ENCODE measurements around the gene RNASEH2A. TPM values are rescaled to one million over a fixed set of nuclear protein-coding genes. Genes with fewer than 3 reads are reported as not detected.
"Not testable (repeated sequence)": the region's sequence is repeated elsewhere in the genome, so short reads cannot be mapped to it uniquely, and the experiment has no call there.

Gene RNASEH2A
- total RNA-seq, 2 experiments from 2014 or later: 49.2 to 64.0 TPM

DNA sequence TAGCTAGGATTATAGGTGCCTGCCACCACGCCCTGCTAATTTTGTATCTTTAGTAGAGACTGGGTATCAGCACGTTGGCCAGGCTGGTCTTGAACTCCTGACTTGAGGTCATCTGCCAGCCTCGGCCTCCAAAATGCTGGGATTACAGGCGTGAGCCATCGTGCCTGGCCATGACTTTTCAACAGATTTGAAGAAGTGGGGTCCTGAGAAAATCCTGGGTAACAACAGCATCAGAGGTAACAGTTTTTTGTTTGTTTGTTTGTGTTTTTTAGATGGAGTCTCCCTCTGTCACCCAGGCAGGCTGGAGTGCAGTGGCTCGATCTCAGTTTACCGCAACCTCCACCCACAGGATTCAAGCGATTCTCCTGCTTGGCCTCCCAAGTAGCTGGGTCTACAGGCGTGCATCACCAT lies 11.4 kb upstream of the RNASEH2A start:
- Mint-ChIP-seq H3K27ac (peak overlapping the region; percentile 93), H3K4me1 (ENCODE audit: low read depth) (peaks cover 39% of the 10 kb centered on the region), H3K4me3 (peak overlapping the region; percentile 65), H3K9me3 (ENCODE audit: insufficient read depth) (no peaks in the 10 kb centered on the region), H3K36me3 (ENCODE audit: low read depth) (peaks cover 21% of the 10 kb centered on the region), H3K27me3 (ENCODE audit: low read depth) (no peaks in the 10 kb centered on the region)
- POLR2A ChIA-PET: interaction anchor here (1.3 to 8.4 kb wide), 4 partner anchors 19 to 114 kb away, joined by 3 to 380 read pairs (median 4); partner anchors contain the start of gene HOOK2
- DNase-seq (no peak), ATAC-seq (no peak)
- CTCF ChIA-PET: interaction anchor here (1.1 to 11.4 kb wide), 12 partner anchors 12 to 872 kb away, joined by 3 to 390 read pairs (median 15); partner anchors contain the start of genes HOOK2 and RNASEH2A

DNA sequence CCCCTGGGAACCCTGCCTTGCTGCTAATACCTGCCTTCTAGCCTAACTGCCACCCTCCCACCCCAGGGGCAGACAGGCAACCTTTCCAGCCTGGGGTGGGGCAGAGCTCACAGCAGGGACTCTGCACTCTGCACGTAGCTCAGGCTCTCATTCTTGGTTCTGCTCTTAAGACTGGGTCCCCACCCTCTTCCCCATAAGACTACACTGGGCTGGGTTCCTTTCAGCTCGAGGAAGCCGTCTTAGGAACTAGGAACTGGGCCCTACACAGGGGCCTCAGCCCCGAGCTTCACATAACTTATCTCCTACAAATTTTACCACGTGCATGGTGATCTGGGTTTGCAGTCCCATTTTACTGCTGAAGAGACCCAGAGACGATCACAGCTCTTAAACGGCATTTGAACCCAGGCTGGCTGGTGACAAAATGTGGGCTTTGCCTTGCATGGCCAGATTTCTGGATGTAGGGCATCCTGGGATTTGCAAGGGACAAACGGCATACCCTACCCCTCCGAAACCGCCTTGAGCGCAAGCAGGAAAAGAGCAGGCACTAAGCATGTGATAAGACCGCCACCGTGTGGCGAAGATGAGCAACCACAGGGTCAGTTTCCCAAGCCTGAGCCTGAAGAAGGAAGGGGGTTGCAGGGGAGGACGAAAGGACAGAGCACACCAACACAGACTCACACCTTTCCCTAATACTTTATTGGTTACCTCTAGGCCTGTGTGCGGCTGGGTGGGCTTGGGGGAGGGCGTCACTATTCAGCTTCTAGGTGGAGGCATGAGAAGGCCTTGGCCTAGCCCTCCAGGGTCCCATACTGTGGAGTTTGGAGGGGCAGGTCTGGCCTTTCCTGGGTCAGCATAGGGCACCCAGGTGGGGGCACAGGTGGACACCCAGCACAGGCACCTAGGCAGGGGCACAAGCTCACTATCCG lies 10.0 kb upstream of the RNASEH2A start:
- DNase-seq (peak; percentile 84), ATAC-seq (no peak)
- peaks cover 21% of the 10 kb centered on the region for H3K36me3 Mint-ChIP-seq (ENCODE audit: low read depth)
- POLR2A ChIA-PET: interaction anchor here (0.7 to 8.4 kb wide), 8 partner anchors 11 to 100 kb away, joined by 3 to 380 read pairs (median 4); partner anchors contain the start of genes FBXW9 and HOOK2
- peaks cover 39% of the 10 kb centered on the region for H3K4me1 Mint-ChIP-seq (ENCODE audit: low read depth)
- peak overlapping the region; percentile 63 for H3K4me3 Mint-ChIP-seq
- no peaks in the 10 kb centered on the region for H3K9me3 Mint-ChIP-seq (ENCODE audit: insufficient read depth)
- H3K27ac Mint-ChIP-seq: peak overlapping the region; percentile 82
- no peaks in the 10 kb centered on the region for H3K27me3 Mint-ChIP-seq (ENCODE audit: low read depth)
- CTCF ChIA-PET: interaction anchor here (0.6 to 11.4 kb wide), 32 partner anchors 9 to 873 kb away, joined by 3 to 390 read pairs (median 4); partner anchors contain the start of genes DNASE2, FBXW9, GET3 and HOOK2

DNA sequence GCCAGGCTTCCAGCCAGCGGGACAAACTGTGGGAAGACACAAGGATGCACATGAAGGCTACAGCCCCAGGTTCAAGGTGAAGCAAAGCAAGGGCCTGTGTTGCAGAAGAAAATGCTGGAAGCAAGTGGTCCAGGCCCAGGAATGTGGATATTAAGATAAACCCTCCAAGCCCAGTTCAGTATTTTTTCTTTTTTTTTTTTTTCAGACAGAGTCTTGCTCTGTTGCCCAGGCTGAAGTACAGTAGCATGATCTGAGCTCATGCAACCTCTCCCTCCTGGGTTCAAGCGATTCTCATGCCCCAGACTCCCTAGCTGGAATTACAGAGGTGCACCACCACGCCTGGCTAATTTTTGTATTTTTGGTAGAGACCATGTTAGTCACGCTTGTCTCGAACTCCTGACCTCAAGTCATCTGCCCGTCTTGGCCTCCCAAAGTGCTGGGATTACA lies 9.2 kb upstream of the RNASEH2A start:
- Mint-ChIP-seq H3K4me3 (no peak overlapping the region), H3K36me3 (ENCODE audit: low read depth) (peaks cover 18% of the 10 kb centered on the region), H3K27me3 (ENCODE audit: low read depth) (no peaks in the 10 kb centered on the region), H3K4me1 (ENCODE audit: low read depth) (peaks cover 41% of the 10 kb centered on the region), H3K9me3 (ENCODE audit: insufficient read depth) (no peaks in the 10 kb centered on the region), H3K27ac (no peak overlapping the region)
- POLR2A ChIA-PET: interaction anchor here (8.4 kb wide), 1 partner anchor 21 kb away, joined by 380 read pairs; the partner anchor contains the start of gene HOOK2
- ATAC-seq (no peak), DNase-seq (no peak)
- CTCF ChIA-PET: interaction anchor here (1.0 to 11.4 kb wide), 9 partner anchors 21 to 77 kb away, joined by 4 to 390 read pairs (median 12); partner anchors contain the start of gene HOOK2

GRCh38 chr19:12797607-12798006 lies 8.8 kb upstream of the RNASEH2A start:
- DNase-seq: not testable (repeated sequence)
- POLR2A ChIA-PET: interaction anchor here (8.4 kb wide), 1 partner anchor 21 kb away, joined by 380 read pairs; the partner anchor contains the start of gene HOOK2

DNA sequence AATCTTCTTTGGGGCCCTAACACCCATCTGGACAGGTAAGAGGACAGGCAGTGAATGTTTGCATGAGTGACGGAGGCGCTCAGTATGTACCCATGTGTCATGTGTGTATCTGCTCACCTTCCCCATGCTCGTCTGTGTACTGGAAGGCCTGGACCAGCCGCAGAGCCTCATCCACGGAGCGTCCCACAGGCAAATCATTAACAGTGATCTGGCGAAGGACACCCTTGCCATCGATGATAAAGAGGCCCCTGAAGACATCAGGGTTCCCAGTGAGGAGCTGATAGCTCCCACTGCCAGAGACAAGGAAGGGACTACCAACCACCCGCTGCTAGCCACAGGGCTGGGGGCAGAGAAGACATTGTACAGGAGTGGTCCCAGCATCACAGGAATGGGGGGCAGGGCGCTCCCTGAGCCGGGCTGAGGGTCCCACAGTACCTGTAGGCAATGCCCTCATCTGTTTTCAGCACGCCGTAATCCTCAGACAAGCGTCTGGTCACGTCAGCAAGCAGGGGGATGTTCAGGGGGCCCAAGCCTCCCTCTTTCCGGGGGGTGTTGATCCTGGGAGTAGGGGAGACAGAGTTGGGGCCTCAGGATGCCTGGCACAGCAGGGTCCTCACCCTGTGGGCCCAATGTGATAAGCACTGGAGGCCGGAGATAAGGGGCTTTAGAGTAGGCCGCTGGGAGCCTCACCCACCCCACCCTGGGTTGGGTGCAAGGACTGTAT lies 6.5 kb upstream of the RNASEH2A start:
- Mint-ChIP-seq H3K9me3 (ENCODE audit: insufficient read depth) (no peaks in the 10 kb centered on the region), H3K27me3 (ENCODE audit: low read depth) (no peaks in the 10 kb centered on the region), H3K4me1 (ENCODE audit: low read depth) (peaks cover 36% of the 10 kb centered on the region), H3K36me3 (ENCODE audit: low read depth) (peaks cover 9% of the 10 kb centered on the region), H3K27ac (no peak overlapping the region), H3K4me3 (peak overlapping the region; percentile 89)
- no peak for DNase-seq
- ChIA-PET POLR2A (interaction anchor here (1.4 to 4.2 kb wide), 3 partner anchors 8 to 66 kb away, joined by 5 to 34 read pairs (median 6); partner anchors contain the start of gene JUNB), CTCF (interaction anchor here (0.8 to 11.4 kb wide), 6 partner anchors 24 to 77 kb away, joined by 3 to 390 read pairs (median 8); partner anchors contain the start of gene HOOK2)
- no peak for ATAC-seq

More at GRCh38 chr19:12797607-12798006, 8.8 kb upstream of the RNASEH2A start:
- not testable (repeated sequence) for H3K4me3 Mint-ChIP-seq; H3K27ac Mint-ChIP-seq; H3K9me3 Mint-ChIP-seq (ENCODE audit: insufficient read depth); H3K27me3 Mint-ChIP-seq (ENCODE audit: low read depth); ATAC-seq
- H3K36me3 Mint-ChIP-seq (ENCODE audit: low read depth): peaks cover 15% of the 10 kb centered on the region
- CTCF ChIA-PET: interaction anchor here (1.0 to 11.4 kb wide), 3 partner anchors 22 to 64 kb away, joined by 4 to 390 read pairs (median 383); partner anchors contain the start of gene HOOK2
- peaks cover 45% of the 10 kb centered on the region for H3K4me1 Mint-ChIP-seq (ENCODE audit: low read depth)

- ChIA-PET POLR2A (interaction anchor here (0.7 to 4.2 kb wide), 4 partner anchors 8 to 80 kb away, joined by 3 to 34 read pairs (median 4); partner anchors contain the start of gene JUNB), CTCF (interaction anchor here (0.9 to 11.4 kb wide), 5 partner anchors 24 to 165 kb away, joined by 3 to 390 read pairs (median 12); partner anchors contain the start of genes HOOK2 and TRIR)
- peak; percentile 22 for DNase-seq
- Mint-ChIP-seq H3K4me3 (peak overlapping the region; percentile 89), H3K4me1 (ENCODE audit: low read depth) (peaks cover 35% of the 10 kb centered on the region), H3K9me3 (ENCODE audit: insufficient read depth) (no peaks in the 10 kb centered on the region), H3K27me3 (ENCODE audit: low read depth) (no peaks in the 10 kb centered on the region), H3K27ac (peak overlapping the region; percentile 81), H3K36me3 (ENCODE audit: low read depth) (peaks cover 9% of the 10 kb centered on the region)
- ATAC-seq: no peak
These were observed 6.0 kb upstream of the RNASEH2A start for GRCh38 chr19:12800466-12800770.

GRCh38 chr19:12800923-12801465 lies 5.4 kb upstream of the RNASEH2A start:
- DNase-seq (peak; percentile 35), ATAC-seq (peak; percentile 16)
- H3K9me3 Mint-ChIP-seq (ENCODE audit: insufficient read depth): no peaks in the 10 kb centered on the region
- ChIA-PET CTCF (interaction anchor here (0.9 to 11.4 kb wide), 5 partner anchors 25 to 165 kb away, joined by 3 to 390 read pairs (median 12); partner anchors contain the start of genes HOOK2 and TRIR), POLR2A (interaction anchor here (0.7 to 4.2 kb wide), 4 partner anchors 9 to 81 kb away, joined by 3 to 34 read pairs (median 4); partner anchors contain the start of gene JUNB)
- peaks cover 32% of the 10 kb centered on the region for H3K4me1 Mint-ChIP-seq (ENCODE audit: low read depth)
- H3K27me3 Mint-ChIP-seq (ENCODE audit: low read depth): no peaks in the 10 kb centered on the region
- H3K27ac Mint-ChIP-seq: peak overlapping the region; percentile 81
- peaks cover 7% of the 10 kb centered on the region for H3K36me3 Mint-ChIP-seq (ENCODE audit: low read depth)
- H3K4me3 Mint-ChIP-seq: peak overlapping the region; percentile 89

DNA sequence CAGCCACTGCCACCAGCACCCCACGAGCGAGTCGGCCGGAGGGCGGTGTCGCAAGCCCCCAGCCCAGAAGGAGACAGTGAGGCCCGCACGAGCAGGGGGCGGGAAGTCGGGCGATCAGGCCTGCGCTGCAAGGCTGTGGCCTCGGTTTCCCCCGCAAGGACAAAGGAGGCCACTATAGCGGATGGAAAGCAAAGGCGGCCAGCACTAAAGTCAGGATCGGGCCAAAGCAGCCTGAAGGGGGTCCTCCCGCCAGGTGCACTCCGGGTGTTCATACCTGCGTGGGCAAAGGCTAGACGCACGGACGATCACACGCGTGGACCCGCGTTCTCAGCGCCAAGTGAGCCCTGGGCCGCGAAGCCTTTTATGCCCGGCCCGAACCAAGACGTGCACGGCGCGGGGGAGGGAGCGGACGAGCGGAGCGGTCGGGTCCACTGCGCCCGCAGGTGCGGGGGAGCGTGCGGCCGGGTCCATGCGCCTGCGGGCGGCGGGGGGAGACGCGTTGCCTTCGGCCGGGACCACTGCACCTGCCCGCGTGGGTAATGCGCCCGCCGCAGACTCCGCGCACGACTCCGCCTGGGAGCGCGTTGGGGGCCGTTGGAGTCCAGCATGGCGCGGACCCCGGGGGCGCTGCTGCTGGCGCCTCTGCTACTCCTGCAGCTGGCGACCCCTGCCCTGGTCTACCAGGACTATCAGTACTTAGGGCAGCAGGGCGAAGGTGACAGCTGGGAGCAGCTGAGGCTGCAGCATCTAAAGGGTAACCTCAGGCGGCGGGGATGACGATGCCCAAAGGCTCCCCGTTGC lies 4.7 kb upstream of the RNASEH2A start, which contains the start of the genes PRDX2 and THSD8:
PRDX2 (minus strand) TSS at position 335 of the 801 bp plus-strand sequence. CDS start 539 bp downstream, outside the sequence.
THSD8 (plus strand) TSS at position 604 of the 801 bp plus-strand sequence; CDS start at position 607, 3 bp downstream.
- Mint-ChIP-seq H3K9me3 (ENCODE audit: insufficient read depth) (no peaks in the 10 kb centered on the region), H3K27me3 (ENCODE audit: low read depth) (no peaks in the 10 kb centered on the region), H3K27ac (peak within 1 kb of the TSS; percentile 81), H3K4me1 (ENCODE audit: low read depth) (peaks cover 32% of the 10 kb centered on the region), H3K4me3 (peak within 1 kb of the TSS; percentile 89), H3K36me3 (ENCODE audit: low read depth) (peaks cover 10% of the 10 kb centered on the region)
- POLR2A ChIA-PET: interaction anchor here (0.9 to 4.2 kb wide), 4 partner anchors 10 to 68 kb away, joined by 3 to 34 read pairs (median 4); partner anchors contain the start of gene JUNB
- ATAC-seq: peak; percentile 64
- CTCF ChIA-PET: interaction anchor here (0.8 to 11.4 kb wide), 12 partner anchors 10 to 164 kb away, joined by 3 to 390 read pairs (median 6); partner anchors contain the start of genes HOOK2 and JUNB
- DNase-seq: peak; percentile 84

DNA sequence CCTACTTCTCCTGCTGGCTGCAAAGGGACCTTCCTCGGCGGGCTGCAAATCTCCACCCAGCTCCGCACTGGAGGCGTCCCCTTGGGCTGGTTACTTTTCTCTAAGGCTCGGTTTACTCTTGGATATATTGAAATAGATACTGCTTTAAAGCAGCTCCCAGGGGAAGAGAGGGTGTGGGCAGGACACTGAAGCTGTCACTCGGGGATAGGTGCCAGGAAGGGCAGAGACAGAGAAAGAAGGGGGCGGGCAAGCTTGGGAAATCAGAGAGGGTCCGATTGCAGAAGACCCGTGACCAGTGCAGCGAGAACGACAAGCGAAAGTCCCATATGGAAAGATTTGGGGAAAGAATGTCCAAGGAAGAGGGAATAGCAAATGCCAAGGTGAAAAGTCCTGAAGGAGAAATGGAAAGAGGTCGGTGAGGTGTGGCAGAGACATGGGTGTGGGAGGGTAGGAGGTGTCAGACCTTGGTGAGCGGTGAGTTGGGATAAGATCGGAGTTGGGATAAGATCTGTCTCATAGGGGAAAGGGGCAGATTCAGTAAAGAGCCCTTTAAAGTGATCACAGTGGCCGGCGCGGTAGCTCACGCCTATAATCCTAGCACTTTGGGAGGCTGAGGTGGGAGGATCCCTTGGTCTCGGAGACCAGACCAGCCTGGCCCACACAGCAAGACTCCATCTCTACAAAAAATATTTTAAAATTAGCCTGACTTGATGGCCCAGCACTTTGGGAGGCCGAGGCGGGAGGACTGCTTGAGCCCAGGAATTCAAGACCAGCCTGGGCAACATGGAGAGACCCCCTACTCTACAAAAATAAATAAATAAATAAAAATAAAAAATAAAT lies 3.9 kb upstream of the RNASEH2A start:
- no peaks in the 10 kb centered on the region for H3K9me3 Mint-ChIP-seq (ENCODE audit: insufficient read depth)
- no peaks in the 10 kb centered on the region for H3K27me3 Mint-ChIP-seq (ENCODE audit: low read depth)
- peaks cover 39% of the 10 kb centered on the region for H3K4me1 Mint-ChIP-seq (ENCODE audit: low read depth)
- H3K27ac Mint-ChIP-seq: peak overlapping the region; percentile 54
- POLR2A ChIA-PET: interaction anchor here (0.9 to 4.2 kb wide), 3 partner anchors 11 to 106 kb away, joined by 3 to 34 read pairs (median 3); partner anchors contain the start of genes FBXW9 and JUNB
- peaks cover 13% of the 10 kb centered on the region for H3K36me3 Mint-ChIP-seq (ENCODE audit: low read depth)
- CTCF ChIA-PET: interaction anchor here (0.6 to 2.7 kb wide), 13 partner anchors 10 to 163 kb away, joined by 3 to 15 read pairs (median 5); partner anchors contain the start of gene JUNB
- H3K4me3 Mint-ChIP-seq: peak overlapping the region; percentile 89
- no peak for ATAC-seq
- no peak for DNase-seq
